Right forelimb (tissue), 1 donor: ENCODE results near the gene SPRN.
"Not testable (repeated sequence)": the region's sequence is repeated elsewhere in the genome, so short reads cannot be mapped to it uniquely, and the experiment has no call there.

ENCODE experiments used
- DNase-seq: peaks from one replicate; pipeline ENCODE4 v3.0.0-alpha.2; 2018

SPRN gene

GRCh38 chr10:133439517-133440461, 15.4 kb upstream of the SPRN start:
- DNase-seq = no peak

GRCh38 chr10:133438711-133439273, 14.4 kb upstream of the SPRN start:
- DNase-seq = no peak

DNA sequence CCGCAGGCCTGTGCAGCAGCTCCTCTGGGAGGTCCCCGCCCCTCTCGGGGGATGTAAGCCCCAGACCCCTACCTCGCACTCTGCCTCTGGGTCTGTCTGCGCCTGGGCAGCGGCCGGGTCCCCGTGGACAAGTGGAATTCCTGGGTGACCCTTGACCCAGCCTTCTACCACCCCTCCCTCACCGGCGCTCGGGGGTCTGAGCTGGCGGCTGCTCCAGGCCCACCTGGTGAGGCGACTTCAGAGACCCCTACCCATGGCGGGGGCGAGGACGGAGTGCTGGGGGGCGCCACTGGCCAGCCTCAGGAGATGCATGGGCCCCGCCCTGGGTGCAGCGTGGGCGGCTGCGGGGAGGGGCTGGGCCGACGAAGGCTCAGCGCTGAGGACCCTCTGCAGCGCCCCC, 8.4 kb upstream of the SPRN start:
- DNase-seq = not testable (repeated sequence)

GRCh38 chr10:133431888-133432613, 7.6 kb upstream of the SPRN start:
- DNase-seq = not testable (repeated sequence)

DNA sequence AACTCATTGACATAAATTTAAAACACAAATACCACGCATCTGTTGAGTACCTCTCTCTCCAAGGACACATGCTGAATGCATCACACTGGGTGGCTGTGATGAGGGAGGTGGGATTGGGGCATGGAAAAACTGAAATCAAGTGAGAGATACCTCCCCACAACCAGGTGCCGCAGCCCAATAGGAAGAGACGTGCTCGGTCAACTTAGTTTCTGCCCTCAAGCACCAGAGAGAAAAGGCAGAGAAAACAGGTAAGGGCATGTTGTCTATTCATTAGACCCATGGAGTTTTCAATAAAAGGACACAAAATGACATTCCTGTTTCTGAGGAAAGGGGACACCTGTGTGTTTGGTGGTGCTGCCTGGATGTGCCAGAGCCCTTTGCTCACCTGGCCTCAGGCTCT, 5.1 kb upstream of the SPRN start:
- DNase-seq = not testable (repeated sequence)

- not testable (repeated sequence) for DNase-seq
These were observed 323 bp downstream of the SPRN start for GRCh38 chr10:133424102-133424501.

GRCh38 chr10:133422807-133423771, 1.3 kb downstream of the SPRN start:
- DNase-seq = no peak

DNA sequence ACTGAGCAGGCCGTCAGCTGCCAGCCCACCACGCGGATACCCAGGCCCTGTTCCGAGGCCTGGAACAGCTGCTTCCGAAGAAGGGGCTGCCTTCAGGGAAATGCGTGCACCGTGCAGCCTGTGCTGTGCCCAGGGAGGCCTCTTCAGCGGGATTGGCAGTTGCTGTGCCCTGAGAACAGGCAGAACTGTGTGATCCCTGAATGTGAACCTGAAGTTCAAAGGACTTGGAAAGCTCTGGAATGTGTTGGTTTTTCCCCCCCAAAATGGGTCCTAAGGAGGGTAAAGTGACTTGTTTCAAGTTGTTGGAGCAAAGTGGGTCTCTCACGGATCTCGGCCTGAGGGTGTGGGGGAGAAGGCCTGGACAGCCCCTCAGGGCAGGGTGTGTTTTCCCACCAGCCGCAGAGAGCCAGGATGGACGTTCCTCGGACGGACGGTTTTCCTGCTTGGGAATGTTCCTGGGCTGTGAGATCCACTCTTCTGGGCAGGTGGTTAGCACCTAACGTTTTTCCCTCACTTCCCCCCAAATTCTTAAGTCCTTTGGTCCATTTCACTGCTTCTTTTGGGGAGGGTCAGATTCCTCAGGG, 2.1 kb downstream of the SPRN start:
- DNase-seq = no peak

- DNase-seq = no peak
These were observed 2.8 kb downstream of the SPRN start for GRCh38 chr10:133421336-133422222.

- DNase-seq = no peak
These were observed 3.8 kb downstream of the SPRN start for GRCh38 chr10:133420579-133420978.

GRCh38 chr10:133420028-133420427, 4.4 kb downstream of the SPRN start:
- DNase-seq = no peak

- no peak for DNase-seq
These were observed 5.0 kb downstream of the SPRN start for GRCh38 chr10:133419211-133419950.

DNA sequence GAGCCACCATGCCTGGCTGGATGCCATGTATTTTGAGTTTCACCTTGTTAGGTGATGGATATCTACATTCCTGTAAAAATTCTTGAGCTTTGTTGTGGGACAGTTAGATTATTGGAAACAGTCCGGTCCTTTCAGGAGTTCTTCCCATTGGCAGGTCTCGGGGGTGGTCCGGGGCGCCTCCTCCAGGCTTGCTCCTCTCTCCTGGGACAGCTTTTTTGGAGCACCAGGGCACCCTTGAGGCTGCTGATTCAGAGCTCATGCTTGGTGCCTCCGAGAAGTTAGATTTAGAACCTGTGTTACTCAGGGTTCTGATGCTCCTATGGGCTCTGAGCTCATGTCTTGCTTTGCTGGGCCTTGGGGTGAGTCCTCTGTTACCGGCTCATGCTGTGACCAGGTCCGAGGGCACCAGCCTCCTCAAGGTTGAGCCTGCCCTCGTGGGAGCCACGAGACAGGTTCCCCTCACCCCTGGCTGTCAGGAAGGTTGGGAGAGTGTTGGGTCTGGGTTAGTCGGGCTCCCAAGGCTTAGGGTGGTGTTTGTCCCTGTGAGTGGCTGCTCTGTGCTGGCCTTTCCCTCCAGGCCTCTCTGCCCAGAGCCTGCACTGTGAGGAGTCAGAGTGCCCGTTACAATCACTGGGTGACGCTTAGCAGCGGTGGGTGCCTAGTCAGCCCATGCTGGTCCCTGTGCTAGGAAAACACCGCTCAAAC, 6.0 kb downstream of the SPRN start:
- no peak for DNase-seq

DNA sequence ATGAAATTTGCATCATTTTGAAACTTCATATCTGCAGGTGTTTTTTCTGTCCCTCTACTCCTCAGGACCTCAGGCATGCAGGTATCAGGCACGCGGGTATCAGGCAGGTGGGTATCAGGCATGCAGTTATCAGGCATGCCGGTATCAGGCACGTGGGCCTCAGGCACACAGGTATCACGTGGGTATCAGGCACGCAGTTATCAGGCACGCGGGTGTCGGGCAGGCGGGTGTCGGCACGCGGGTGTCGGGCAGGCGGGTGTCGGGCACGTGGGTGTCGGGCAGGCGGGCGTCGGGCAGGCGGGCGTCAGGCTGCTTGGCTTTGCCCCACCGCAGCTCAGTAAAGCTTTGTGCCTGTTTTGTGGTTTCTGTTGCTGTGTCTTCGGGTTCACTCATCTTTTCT, 8.7 kb downstream of the SPRN start:
- DNase-seq = no peak

DNA sequence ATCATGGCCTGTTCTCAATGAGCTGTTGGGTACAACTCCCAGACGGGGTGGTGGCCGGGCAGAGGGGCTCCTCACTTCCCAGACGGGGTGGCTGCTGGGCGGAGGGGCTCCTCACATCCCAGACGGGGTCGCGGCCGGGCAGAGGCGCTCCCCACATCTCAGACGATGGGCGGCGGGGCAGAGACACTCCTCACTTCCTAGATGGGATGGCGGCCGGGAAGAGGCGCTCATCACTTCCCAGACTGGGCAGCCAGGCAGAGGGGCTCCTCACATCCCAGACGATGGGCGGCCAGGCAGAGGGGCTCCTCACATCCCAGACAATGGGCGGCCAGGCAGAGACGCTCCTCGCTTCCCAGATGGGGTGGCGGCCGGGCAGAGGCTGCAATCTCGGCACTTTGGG, 10.0 kb downstream of the SPRN start:
- not testable (repeated sequence) for DNase-seq

GRCh38 chr10:133412381-133412711, 12.1 kb downstream of the SPRN start:
- no peak for DNase-seq

DNA sequence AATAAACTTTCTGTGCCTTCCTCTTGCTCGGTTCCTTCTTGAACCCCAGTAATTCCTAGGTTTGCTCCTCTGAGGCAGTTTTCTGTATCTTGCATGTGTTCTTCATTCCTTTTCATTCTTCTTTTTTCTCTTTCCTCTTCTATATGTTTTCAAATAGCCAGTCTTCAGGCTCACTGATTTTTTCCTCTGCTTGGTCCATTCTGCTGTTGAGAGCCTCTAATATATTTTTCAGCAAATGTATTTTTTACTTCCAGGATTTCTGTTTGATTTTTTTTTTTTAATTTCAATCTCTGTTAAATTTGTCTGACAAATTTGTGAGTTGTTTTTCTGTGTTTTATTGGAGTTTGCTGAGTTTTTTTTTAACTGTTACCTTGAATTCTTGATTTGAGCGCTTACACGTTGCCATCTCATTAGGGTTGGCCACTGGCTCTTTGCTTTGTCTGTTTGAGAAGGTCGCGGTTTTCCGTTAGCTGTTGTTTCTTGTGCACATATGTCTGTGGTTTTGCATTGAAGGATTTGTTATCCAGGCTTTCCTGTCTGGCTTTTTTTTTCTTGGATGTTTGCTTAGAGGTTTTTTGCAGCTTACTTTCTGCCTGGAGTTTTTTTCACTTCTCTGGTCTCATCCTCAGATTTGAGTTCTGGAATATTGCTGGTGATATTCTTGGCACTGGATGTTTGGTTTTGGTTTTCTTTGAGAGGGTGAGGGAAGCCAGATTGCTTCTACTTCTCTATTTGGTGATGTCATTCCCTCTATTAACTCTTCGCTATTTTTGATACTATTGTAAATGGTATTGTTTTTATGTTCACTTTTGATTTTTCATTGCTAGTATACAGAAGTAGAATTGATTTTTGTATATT, 12.7 kb downstream of the SPRN start:
- DNase-seq = no peak

GRCh38 chr10:133405844-133406527, 18.4 kb downstream of the SPRN start:
- no peak for DNase-seq
